Endothelial cell (in vitro differentiated cells): Measurements from ENCODE around the gene PTPRN2. TPM values are rescaled to one million over a fixed set of nuclear protein-coding genes. Genes with fewer than 3 reads are reported as not detected.
A peak's percentile ranks its signal among the peaks of the same experiment; 100 is the strongest.

ENCODE experiments used
- DNase-seq: peaks from one replicate; pipeline ENCODE4 v3.0.0; 2021; ENCODE audit warnings: low spot score
- H3K27ac Mint-ChIP-seq: one replicate; pipeline ENCODE4 v1.8.0; 2021; ENCODE audit warnings: mixed read lengths, inconsistent platforms; ENCODE audit not compliant: unreplicated experiment
- H3K27me3 Mint-ChIP-seq: one replicate; pipeline ENCODE4 v1.8.0; 2021; ENCODE audit warnings: mild to moderate bottlenecking, moderate library complexity, mixed read lengths, inconsistent platforms; ENCODE audit not compliant: unreplicated experiment
- H3K36me3 Mint-ChIP-seq: one replicate; pipeline ENCODE4 v1.8.0; 2021; ENCODE audit warnings: mild to moderate bottlenecking, low read depth, mixed read lengths, inconsistent platforms; ENCODE audit not compliant: unreplicated experiment
- H3K4me1 Mint-ChIP-seq: one replicate; pipeline ENCODE4 v1.8.0; 2021; ENCODE audit warnings: mild to moderate bottlenecking, mixed read lengths, inconsistent platforms; ENCODE audit not compliant: unreplicated experiment
- H3K4me3 Mint-ChIP-seq: one replicate; pipeline ENCODE4 v1.8.0; 2021; ENCODE audit warnings: mild to moderate bottlenecking, mixed read lengths, inconsistent platforms; ENCODE audit not compliant: unreplicated experiment
- H3K9me3 Mint-ChIP-seq: one replicate; pipeline ENCODE4 v1.8.0; 2021; ENCODE audit warnings: mixed read lengths, inconsistent platforms; ENCODE audit not compliant: unreplicated experiment
- CTCF ChIP-seq: fragments of 200-600 bp; sonication (generic); IDR thresholded peaks from one replicate; pipeline ENCODE4 v1.5.0; 2021; ENCODE audit warnings: antibody characterized with exemption; ENCODE audit not compliant: unreplicated experiment
- total RNA-seq: library from RNA; stranded (reverse); fragmentation: NEBNext Ultra II Directional; extraction: Animal tissue kit (Norgen Biotek cat#: 25700); gene quantifications from one replicate; pipeline ENCODE4 v1.2.1, GENCODE V29; 2021; ENCODE audit not compliant: unreplicated experiment

PTPRN2 gene
- total RNA-seq, 1 donor from 2014 or later: 0.18 TPM

DNA sequence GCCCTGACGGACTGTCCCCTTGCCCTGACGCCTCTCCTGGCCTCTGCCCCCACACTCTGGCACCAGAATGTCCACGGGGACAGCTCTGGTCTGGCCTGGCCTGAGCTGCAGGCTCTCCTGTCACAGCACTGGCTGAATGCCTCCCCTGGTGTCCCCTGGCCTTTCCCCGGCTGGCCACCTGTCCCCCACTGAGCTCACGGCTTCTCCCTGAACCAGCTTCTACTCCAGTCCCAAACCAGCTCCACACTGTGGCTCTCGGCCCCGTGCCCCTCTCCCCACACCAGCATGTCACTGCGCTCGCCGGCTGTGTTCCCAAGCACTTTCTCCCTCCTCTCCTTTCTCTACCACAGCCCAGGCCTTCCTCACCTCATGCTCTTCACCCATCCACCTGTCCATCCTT, 864.4 kb downstream of the PTPRN2 start:
- Mint-ChIP-seq H3K4me1 (no peaks in the 10 kb centered on the region), H3K4me3 (no peak overlapping the region), H3K27ac (no peak overlapping the region), H3K9me3 (peaks cover 35% of the 10 kb centered on the region), H3K27me3 (peaks cover 24% of the 10 kb centered on the region), H3K36me3 (peaks cover 18% of the 10 kb centered on the region)
- no peak for DNase-seq
- no peak for TF ChIP-seq CTCF

- Mint-ChIP-seq H3K27ac (no peak overlapping the region), H3K27me3 (peaks cover 24% of the 10 kb centered on the region), H3K36me3 (peaks cover 24% of the 10 kb centered on the region), H3K4me1 (no peaks in the 10 kb centered on the region), H3K4me3 (no peak overlapping the region), H3K9me3 (peaks cover 39% of the 10 kb centered on the region)
- DNase-seq: no peak
- TF ChIP-seq CTCF: no peak
These were observed 865.2 kb downstream of the PTPRN2 start for GRCh38 chr7:157722137-157723060.

GRCh38 chr7:157721468-157722136, 866.0 kb downstream of the PTPRN2 start:
- no peak for TF ChIP-seq CTCF
- DNase-seq: no peak
- H3K4me3 Mint-ChIP-seq: no peak overlapping the region
- H3K27me3 Mint-ChIP-seq: peaks cover 22% of the 10 kb centered on the region
- peaks cover 18% of the 10 kb centered on the region for H3K36me3 Mint-ChIP-seq
- no peaks in the 10 kb centered on the region for H3K4me1 Mint-ChIP-seq
- no peak overlapping the region for H3K27ac Mint-ChIP-seq
- H3K9me3 Mint-ChIP-seq: peaks cover 31% of the 10 kb centered on the region

- no peak for TF ChIP-seq CTCF
- Mint-ChIP-seq H3K36me3 (peaks cover 18% of the 10 kb centered on the region), H3K27ac (no peak overlapping the region), H3K27me3 (peaks cover 18% of the 10 kb centered on the region), H3K4me1 (no peaks in the 10 kb centered on the region), H3K9me3 (peaks cover 32% of the 10 kb centered on the region), H3K4me3 (peak overlapping the region; percentile 67)
- no peak for DNase-seq
These were observed 867.6 kb downstream of the PTPRN2 start for GRCh38 chr7:157719705-157720655.
